Suprapubic skin (tissue), 4 donors: ENCODE results near the gene PFDN5. TPM values are rescaled to one million over a fixed set of nuclear protein-coding genes. Genes with fewer than 3 reads are reported as not detected.

ENCODE experiments used
- DNase-seq, 2 donors: peaks; one replicate each; pipeline ENCODE4 v3.0.0-alpha.2; 2019; ENCODE audit warnings: low spot score in 2 of 2
- H3K27ac ChIP-seq: fragments of 200-600 bp; sonication (generic); one replicate; pipeline ENCODE4 v1.5.1; 2019
- H3K27me3 ChIP-seq: fragments of 200-600 bp; sonication (generic); one replicate; pipeline ENCODE4 v1.5.1; 2019
- H3K36me3 ChIP-seq: fragments of 200-600 bp; sonication (generic); one replicate; pipeline ENCODE4 v1.5.1; 2019
- H3K4me1 ChIP-seq: fragments of 200-600 bp; sonication (generic); one replicate; pipeline ENCODE4 v1.5.1; 2019
- H3K4me3 ChIP-seq: fragments of 200-600 bp; sonication (generic); one replicate; pipeline ENCODE4 v1.5.1; 2019; ENCODE audit warnings: mild to moderate bottlenecking
- H3K9me3 ChIP-seq: fragments of 200-600 bp; sonication (generic); one replicate; pipeline ENCODE4 v1.5.1; 2019
- CTCF ChIP-seq, 2 donors: fragments of 200-600 bp in 1 of 2; fragments of 450-650 bp in 1 of 2; sonication (generic) in 1 of 2; IDR thresholded peaks; one replicate each; pipeline ENCODE4 v1.5.1; 2016 to 2019; ENCODE audit warnings: antibody characterized with exemption in 2 of 2, mild to moderate bottlenecking in 1 of 2, moderate library complexity in 1 of 2
- EP300 ChIP-seq: sonication (generic); formaldehyde crosslinking; IDR thresholded peaks from one replicate; pipeline ENCODE4 v1.6.1; 2017; ENCODE audit warnings: antibody characterized with exemption
- POLR2A ChIP-seq, 2 donors: fragments of 450-650 bp; IDR thresholded peaks; one replicate each; pipeline ENCODE4 v1.6.1; 2017; ENCODE audit warnings: antibody characterized with exemption in 2 of 2, mild to moderate bottlenecking in 2 of 2, moderate library complexity in 2 of 2
- POLR2AphosphoS5 ChIP-seq, 3 donors: sonication (generic); formaldehyde crosslinking; IDR thresholded peaks; one replicate each; pipeline ENCODE4 v1.6.1; 2017; ENCODE audit warnings: antibody characterized with exemption in 3 of 3
- WGBS: methylation state at CpG from one replicate; pipeline ENCODE4 v1.1.5; 2018; 5-methylcytosine and 5-hydroxymethylcytosine counted together
- total RNA-seq, 4 donors: library from RNA; depleted of rRNA; stranded (reverse); fragments of >200 nt; gene quantifications; one replicate each; pipeline ENCODE4 v1.1.0, GENCODE V29; 2016

Gene PFDN5
- 100 to 1,000 TPM; 457 to 612 (median 511) TPM for total RNA-seq

- no peaks in the 10 kb centered on the region for H3K36me3 ChIP-seq
These were observed at the start of gene PFDN5 for GRCh38 chr12:53295070-53295890. TSS of gene PFDN5 (plus strand) at chr12:53295542. CDS start at chr12:53295568, 26 bp downstream.

DNA sequence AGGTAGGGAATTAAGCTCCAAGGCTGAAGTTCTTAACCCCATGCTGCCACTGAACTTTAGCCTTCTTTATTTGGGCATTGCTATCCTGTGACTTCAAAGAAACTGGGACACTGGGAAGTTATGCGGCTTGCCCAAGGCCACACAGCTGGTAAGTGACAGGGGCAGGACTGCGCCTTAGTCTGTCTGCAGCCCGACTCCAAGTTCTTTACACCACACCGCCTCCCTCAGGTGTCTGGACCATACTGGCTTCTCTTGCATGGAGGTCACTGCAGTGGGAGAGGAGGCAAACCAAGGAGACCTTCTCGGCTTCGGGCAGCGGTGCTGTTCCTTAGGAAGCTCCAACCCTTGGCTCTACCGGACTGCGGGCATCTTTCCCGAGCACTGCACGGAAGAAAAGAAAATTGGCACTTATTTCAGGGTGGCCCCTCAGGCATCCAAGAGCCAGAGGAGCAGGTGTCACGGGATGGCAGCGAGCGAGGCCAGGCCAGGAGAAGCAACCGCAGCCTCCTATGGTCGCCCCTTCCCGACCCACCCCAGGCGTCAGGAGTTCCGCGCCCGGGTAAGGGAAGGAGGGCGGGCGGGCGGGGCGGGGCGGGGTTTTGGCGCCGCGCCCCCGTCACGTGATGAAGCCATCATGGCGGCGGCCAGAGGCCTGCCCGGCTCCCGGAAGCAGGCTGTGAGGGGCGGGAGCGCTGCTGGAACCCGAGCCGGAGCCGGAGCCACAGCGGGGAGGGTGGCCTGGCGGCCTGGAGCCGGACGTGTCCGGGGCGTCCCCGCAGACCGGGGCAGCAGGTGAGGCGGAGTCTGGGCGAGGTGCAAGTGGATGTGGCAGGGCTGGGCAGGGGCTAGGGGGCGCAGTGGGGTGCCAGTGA lies 43.6 kb upstream of the PFDN5 start:
- H3K36me3 ChIP-seq: peaks cover 9% of the 10 kb centered on the region
- H3K4me1 ChIP-seq: peaks cover 44% of the 10 kb centered on the region
- peak overlapping the region; percentile 87 for H3K27ac ChIP-seq
- WGBS: under 1% methylated on average over 37 of the region's 51 CpGs
- peak overlapping the region; percentile 65 for H3K4me3 ChIP-seq
- TF ChIP-seq EP300 (no peak), POLR2A (IDR thresholded peaks at IDR 0.05) (no peak), POLR2AphosphoS5 (IDR thresholded peaks at IDR 0.05) (peak in 1 of 3 donors; percentile 27), CTCF (IDR thresholded peaks at IDR 0.05) (peak in 1 of 2 donors; percentile 19)
- no peaks in the 10 kb centered on the region for H3K27me3 ChIP-seq
- no peaks in the 10 kb centered on the region for H3K9me3 ChIP-seq
- peak; percentile 86 to 88 for DNase-seq

More at GRCh38 chr12:53295070-53295890, at the start of gene PFDN5:
- H3K4me3 ChIP-seq: peak within 1 kb of the TSS; percentile 62
- no peaks in the 10 kb centered on the region for H3K9me3 ChIP-seq
- H3K27me3 ChIP-seq: no peaks in the 10 kb centered on the region
- WGBS: 2% methylated on average over 29 of the region's 42 CpGs
- H3K4me1 ChIP-seq: peaks cover 49% of the 10 kb centered on the region
- TF ChIP-seq CTCF (IDR thresholded peaks at IDR 0.05) (peak in 1 of 2 donors; percentile 12), POLR2A (IDR thresholded peaks at IDR 0.05) (peak; percentile 34 to 60), POLR2AphosphoS5 (IDR thresholded peaks at IDR 0.05) (peak in 2 of 3 donors; percentile 82 to 89), EP300 (no peak)
- H3K27ac ChIP-seq: peak within 1 kb of the TSS; percentile 90
- peak; percentile 92 to 94 for DNase-seq

DNA sequence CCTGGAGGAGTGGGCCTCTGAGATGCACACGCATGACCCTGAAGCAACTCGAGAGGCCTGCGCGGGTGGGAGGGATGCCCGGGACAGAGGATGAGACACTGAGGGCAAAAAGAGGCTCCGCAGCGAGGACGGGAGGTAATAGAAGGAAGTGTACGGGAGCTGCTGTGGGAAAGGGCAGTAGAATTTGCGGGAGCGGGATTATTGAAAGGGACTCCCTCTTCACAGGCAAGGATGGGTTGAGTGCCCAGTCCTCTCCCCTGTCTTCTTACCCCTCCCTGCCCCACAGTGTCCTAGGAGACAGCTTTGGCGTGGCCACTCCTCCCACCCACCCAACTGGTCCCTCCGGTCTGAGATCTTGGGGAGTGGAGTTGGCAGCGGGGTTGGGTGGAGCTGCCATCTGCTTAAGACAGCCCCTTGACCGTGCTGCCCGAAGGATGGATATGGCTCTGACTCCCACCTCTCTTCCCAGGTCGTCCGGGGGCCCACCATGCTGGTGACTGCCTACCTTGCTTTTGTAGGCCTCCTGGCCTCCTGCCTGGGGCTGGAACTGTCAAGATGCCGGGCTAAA lies 42.9 kb upstream of the PFDN5 start:
- DNase-seq: peak in 1 of 2 donors; percentile 78
- no peaks in the 10 kb centered on the region for H3K9me3 ChIP-seq
- peaks cover 44% of the 10 kb centered on the region for H3K4me1 ChIP-seq
- H3K4me3 ChIP-seq: peak overlapping the region; percentile 65
- H3K27ac ChIP-seq: peak overlapping the region; percentile 87
- no peaks in the 10 kb centered on the region for H3K27me3 ChIP-seq
- H3K36me3 ChIP-seq: peaks cover 9% of the 10 kb centered on the region
- 5% methylated on average over 14 of the region's 19 CpGs for WGBS
- no peak for TF ChIP-seq POLR2A (IDR thresholded peaks at IDR 0.05)

DNA sequence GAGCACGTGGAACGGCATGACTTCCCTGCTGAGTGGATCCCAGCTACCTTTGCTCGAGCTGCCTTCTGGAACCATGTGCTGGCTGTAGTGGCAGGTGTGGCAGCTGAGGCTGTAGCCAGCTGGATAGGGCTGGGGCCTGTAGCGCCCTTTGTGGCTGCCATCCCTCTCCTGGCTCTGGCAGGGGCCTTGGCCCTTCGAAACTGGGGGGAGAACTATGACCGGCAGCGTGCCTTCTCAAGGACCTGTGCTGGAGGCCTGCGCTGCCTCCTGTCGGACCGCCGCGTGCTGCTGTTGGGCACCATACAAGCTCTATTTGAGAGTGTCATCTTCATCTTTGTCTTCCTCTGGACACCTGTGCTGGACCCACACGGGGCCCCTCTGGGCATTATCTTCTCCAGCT lies 42.0 kb upstream of the PFDN5 start:
- no peak for TF ChIP-seq POLR2AphosphoS5 (IDR thresholded peaks at IDR 0.05)
- Histone ChIP-seq H3K4me3 (peak overlapping the region; percentile 65), H3K4me1 (peaks cover 44% of the 10 kb centered on the region), H3K9me3 (no peaks in the 10 kb centered on the region), H3K27me3 (no peaks in the 10 kb centered on the region), H3K36me3 (peaks cover 9% of the 10 kb centered on the region), H3K27ac (peak overlapping the region; percentile 87)
- 93% methylated on average over 8 of the region's 13 CpGs for WGBS
- no peak for DNase-seq

DNA sequence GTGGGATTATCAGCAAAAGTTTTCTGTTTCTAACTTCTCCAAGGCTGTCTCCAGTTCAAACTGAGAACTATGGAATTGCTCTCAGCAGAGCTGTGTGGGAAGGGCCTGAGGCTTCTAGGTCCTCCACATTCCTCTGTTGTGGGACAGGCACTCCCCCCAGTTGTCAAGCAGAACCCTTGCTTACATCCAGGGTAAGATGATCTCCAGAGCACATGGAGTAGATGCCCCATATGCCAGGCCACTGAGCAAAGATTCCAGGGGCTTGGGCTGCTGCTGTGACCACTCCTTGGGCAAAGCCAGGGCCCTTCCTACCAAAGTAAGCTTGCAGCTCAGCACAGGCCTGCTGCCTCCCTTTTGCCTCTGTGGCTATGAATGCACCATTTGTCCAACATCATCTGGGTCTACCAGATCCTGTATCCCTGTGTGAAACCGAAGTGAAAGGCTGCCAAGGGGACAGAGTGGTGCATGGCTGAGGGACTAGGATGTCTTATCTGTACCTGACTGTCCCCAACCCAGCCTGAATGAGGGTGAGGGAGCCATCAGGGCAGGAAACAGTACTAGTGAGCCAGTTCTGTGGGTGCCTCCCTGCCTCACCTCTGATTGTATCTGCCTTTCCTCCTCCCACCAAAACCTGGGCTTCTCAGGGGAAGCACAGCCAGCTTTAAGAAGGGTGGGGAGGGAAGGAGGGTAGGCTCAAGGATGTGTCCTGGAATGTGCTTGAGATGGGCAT lies 40.4 kb upstream of the PFDN5 start:
- 71% methylated on average over 1 of the region's 1 CpG for WGBS
- peak overlapping the region; percentile 42 for H3K27ac ChIP-seq
- no peaks in the 10 kb centered on the region for H3K9me3 ChIP-seq
- DNase-seq: no peak
- TF ChIP-seq CTCF (IDR thresholded peaks at IDR 0.05): no peak
- no peak for TF ChIP-seq POLR2A (IDR thresholded peaks at IDR 0.05)
- TF ChIP-seq POLR2AphosphoS5 (IDR thresholded peaks at IDR 0.05): no peak
- no peak for TF ChIP-seq EP300
- H3K27me3 ChIP-seq: no peaks in the 10 kb centered on the region
- peaks cover 44% of the 10 kb centered on the region for H3K4me1 ChIP-seq
- no peak overlapping the region for H3K4me3 ChIP-seq
- peaks cover 9% of the 10 kb centered on the region for H3K36me3 ChIP-seq
